Epithelial cell of esophagus (primary cell): ENCODE measurements around the gene ART4.
A peak's percentile ranks its signal among the peaks of the same experiment; 100 is the strongest.

Experiments used
- DNase-seq: peaks from one replicate; pipeline ENCODE4 v3.0.0; 2010; ENCODE audit warnings: low read depth
- H3K4me3 ChIP-seq: 2 replicates; pipeline ENCODE4 v1.5.1; 2011; ENCODE audit warnings: mild to moderate bottlenecking, low read length, control low read depth
- TF ChIP-seq, protein P1 (sequence below): IDR thresholded peaks from 2 replicates; pipeline ENCODE4 v1.5.1; 2011; ENCODE audit warnings: low read depth, mild to moderate bottlenecking, low read length, control low read depth, inconsistent platforms; ENCODE audit not compliant: insufficient read depth; ENCODE audit errors: missing control alignments

The ART4 gene

DNA sequence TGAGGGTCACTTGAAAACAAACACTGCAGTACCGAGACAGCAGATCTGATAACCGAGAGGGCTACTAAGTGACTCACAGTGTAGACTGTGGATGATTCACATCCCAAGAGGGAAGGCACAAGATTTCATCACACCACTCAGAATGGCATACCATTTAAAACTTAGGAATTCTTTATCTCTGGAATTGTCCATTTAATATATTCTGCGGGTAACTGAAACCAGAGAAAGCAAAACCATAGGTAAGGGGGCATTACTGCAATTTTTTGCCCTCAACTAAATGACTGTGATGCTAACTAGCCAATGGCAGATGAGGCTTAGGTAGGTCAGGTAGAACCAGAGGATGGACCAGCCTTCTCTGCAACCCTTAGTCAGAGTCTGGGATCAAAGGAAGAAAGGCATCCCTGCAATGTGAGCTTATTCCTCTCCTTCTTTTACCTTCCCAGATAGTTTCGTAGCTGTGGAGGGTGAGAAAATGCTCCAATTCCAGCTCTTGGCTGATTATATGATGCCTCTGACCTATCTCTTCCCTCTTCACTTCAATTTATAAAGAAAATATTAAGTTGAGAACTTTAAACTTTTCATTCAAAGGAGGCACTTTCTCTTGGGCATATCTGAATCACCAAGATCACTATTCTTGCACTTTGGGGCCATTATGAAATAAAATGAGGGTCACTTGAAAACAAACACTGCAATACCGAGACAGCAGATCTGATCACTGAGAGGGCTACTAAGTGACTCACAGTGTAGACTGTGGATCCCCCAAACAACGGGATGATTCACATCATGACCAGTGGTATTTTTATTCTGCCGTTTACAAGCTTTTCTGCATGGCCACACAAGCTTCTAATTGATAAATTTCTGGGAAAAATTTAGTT, 6.8 kb downstream of the ART4 start:
- peak; percentile 89 for DNase-seq
- TF ChIP-seq, protein P1, sequence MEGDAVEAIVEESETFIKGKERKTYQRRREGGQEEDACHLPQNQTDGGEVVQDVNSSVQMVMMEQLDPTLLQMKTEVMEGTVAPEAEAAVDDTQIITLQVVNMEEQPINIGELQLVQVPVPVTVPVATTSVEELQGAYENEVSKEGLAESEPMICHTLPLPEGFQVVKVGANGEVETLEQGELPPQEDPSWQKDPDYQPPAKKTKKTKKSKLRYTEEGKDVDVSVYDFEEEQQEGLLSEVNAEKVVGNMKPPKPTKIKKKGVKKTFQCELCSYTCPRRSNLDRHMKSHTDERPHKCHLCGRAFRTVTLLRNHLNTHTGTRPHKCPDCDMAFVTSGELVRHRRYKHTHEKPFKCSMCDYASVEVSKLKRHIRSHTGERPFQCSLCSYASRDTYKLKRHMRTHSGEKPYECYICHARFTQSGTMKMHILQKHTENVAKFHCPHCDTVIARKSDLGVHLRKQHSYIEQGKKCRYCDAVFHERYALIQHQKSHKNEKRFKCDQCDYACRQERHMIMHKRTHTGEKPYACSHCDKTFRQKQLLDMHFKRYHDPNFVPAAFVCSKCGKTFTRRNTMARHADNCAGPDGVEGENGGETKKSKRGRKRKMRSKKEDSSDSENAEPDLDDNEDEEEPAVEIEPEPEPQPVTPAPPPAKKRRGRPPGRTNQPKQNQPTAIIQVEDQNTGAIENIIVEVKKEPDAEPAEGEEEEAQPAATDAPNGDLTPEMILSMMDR = no peak
- no peak overlapping the region for H3K4me3 ChIP-seq

DNA sequence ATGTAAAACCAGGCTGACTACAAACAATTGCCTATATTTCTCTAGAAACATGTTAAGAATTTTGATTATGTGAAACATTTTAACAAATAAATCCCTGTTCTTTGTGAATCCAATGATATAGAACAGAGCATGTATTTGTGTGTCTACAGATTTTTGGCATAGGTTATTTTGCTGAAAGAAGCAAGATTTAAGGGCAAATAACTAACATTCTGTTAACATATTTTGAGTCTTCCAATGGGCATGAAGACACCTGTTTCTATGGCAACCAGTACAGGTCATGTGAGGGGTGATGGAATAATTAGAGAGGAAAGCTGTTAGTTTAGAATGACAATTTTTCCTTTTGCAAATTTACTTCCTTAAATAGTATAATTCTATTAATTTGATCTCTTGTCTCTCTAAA, 8.8 kb downstream of the ART4 start:
- TF ChIP-seq, protein P1 = no peak
- H3K4me3 ChIP-seq = no peak overlapping the region

DNA sequence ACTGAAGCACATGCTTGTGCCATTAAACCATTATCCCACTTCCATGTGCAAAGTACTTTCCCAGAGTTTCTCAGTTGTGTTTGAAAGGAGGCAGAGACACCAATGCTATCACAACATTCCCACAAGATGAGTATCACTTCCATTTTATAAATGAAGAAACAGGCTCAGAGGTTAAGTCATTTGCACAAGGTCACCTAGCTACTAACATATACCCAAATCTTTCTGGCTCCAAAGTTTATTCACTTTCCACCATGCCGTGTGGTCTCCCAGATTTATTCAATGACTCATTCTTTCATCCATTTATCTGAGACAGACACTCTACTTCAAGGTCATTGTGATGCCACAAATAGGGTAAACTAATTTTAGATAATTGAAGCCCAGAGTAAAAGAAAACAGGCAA, 9.4 kb downstream of the ART4 start:
- TF ChIP-seq, protein P1 = no peak
- no peak for DNase-seq
- H3K4me3 ChIP-seq = no peak overlapping the region

More for the DNA sequence above, 8.8 kb downstream of the ART4 start:
- no peak for DNase-seq

DNA sequence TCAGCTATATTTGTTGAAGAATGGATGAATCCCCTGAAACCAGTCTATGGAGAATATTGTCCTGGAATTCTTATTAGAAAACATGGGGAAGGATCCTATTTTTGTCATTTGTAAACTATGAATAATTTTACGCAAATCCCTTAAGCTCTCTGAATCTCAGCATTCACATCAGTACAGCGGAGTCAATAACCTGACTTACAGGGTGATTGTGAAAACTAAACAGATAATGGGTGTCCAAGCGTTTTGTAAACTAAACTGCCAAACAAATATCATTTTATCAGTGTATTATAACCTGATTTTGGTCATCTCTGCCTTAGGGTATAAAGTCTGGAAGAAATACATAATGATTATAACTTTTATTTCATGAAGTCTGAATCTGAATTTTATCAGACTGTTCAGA, 10.0 kb downstream of the ART4 start:
- H3K4me3 ChIP-seq = no peak overlapping the region
- TF ChIP-seq, protein P1 = no peak
- no peak for DNase-seq

DNA sequence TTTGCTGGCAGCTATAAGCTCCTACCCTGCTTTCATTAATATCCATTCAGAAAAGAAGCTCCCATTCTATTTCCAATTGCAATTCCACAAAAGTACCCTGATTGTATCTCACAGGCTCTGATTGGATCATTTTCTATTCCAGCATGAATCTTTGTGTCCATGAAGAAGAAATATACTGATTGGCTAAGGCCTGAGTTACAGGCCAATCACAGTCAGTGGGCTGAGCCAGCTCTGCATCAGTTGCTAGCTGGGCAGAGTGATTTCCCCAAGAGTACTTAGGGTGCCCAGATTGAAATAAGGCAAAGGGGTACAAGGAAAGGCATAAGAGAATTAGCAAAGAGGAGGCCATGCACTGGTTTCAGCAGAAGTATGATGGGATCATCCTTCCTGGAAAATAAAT, 14.4 kb downstream of the ART4 start:
- TF ChIP-seq, protein P1 = no peak
- DNase-seq = peak; percentile 39
- H3K4me3 ChIP-seq = no peak overlapping the region

DNA sequence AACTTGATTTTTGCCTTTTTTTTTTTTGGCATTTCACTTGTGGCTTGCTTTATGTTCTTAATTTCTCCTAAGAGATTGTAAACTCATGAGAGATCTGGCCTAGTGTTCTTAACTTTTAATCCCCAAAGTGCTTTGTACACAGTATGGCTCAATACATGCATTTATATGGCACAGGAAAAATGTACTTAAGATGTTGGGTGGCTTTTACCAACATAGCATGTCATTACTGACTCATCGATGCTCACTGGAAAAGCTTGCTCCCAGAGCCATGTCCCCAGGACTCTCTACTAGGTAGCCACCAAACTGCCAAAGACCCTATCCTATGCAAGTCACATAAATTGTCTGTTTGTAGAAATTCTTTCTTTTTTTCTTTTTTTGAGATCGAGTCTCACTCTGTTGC, 16.3 kb downstream of the ART4 start:
- DNase-seq = peak; percentile 40
- no peak overlapping the region for H3K4me3 ChIP-seq
- TF ChIP-seq, protein P1 = no peak

DNA sequence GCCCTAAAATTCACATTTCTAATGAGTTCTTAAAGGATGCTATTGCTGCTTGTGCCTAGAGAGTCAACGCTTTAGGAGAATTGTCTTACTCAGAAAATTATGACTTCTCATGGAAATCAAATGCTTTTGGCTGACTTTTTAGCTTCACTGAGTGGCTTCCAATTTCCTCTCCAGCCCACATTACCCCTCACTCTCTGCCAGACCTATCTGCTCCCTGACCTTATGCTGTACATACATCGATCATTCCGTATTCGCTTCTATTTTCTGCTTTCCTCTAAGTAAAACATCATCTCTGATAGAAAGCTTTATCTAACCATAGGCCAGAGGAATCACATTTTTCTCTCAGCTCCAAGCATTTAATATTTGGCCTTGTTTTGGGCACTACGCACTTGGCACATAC, 16.8 kb downstream of the ART4 start:
- no peak for DNase-seq
- TF ChIP-seq, protein P1 = no peak
- no peak overlapping the region for H3K4me3 ChIP-seq
